Neuronal stem cell (in vitro differentiated cells): ENCODE measurements around the gene QRICH2.

ENCODE experiments used
- DNase-seq: peaks from one replicate; pipeline ENCODE4 v3.0.0-alpha.2; 2013; ENCODE audit warnings: low spot score
- H2AFZ ChIP-seq: one replicate; pipeline ENCODE4 v1.6.1; 2013; ENCODE audit warnings: mild to moderate bottlenecking, low read length, inconsistent platforms
- H2AK5ac ChIP-seq: 2 replicates; pipeline ENCODE4 v1.6.1; 2013; ENCODE audit warnings: low read depth, mild to moderate bottlenecking, inconsistent platforms, low read length, moderate library complexity, mixed read lengths
- H2BK120ac ChIP-seq: 2 replicates; pipeline ENCODE4 v1.6.1; 2013; ENCODE audit warnings: low read depth, mild to moderate bottlenecking, inconsistent platforms, low read length, moderate library complexity, mixed read lengths
- H2BK12ac ChIP-seq: one replicate; pipeline ENCODE4 v1.6.1; 2013; ENCODE audit warnings: low read length, inconsistent platforms
- H2BK15ac ChIP-seq: 2 replicates; pipeline ENCODE4 v1.6.1; 2013; ENCODE audit warnings: mild to moderate bottlenecking, low read length, inconsistent platforms, mixed read lengths
- H2BK5ac ChIP-seq: one replicate; pipeline ENCODE4 v1.6.1; 2013; ENCODE audit warnings: inconsistent platforms, mild to moderate bottlenecking, low read length, moderate library complexity
- H3K14ac ChIP-seq: one replicate; pipeline ENCODE4 v1.6.1; 2013; ENCODE audit warnings: low read length, inconsistent platforms
- H3K18ac ChIP-seq: 2 replicates; pipeline ENCODE4 v1.6.1; 2013; ENCODE audit warnings: low read length, inconsistent platforms
- H3K23ac ChIP-seq: 2 replicates; pipeline ENCODE4 v1.6.1; 2013; ENCODE audit warnings: low read depth, mild to moderate bottlenecking, mixed read lengths, low read length, inconsistent platforms; ENCODE audit not compliant: poor library complexity
- H3K27ac ChIP-seq: replicated peaks from 3 replicates; pipeline ENCODE4 v1.5.1; 2013; ENCODE audit warnings: low read length, inconsistent platforms
- H3K27me3 ChIP-seq, 3 experiments: 2 replicates each; pipeline ENCODE4 v1.6.1; 2013; ENCODE audit warnings: low read length in 3 of 3, mild to moderate bottlenecking in 2 of 3, inconsistent platforms in 1 of 3, low read depth in 1 of 3, mixed read lengths in 1 of 3, moderate library complexity in 1 of 3; ENCODE audit not compliant: control insufficient read depth in 3 of 3, insufficient read depth in 3 of 3
- H3K36me3 ChIP-seq, 2 donors: replicated peaks in 1 of 2; 2 replicates each; pipeline ENCODE4 v1.6.1; 2013; ENCODE audit warnings: low read length in 2 of 2; ENCODE audit not compliant: control insufficient read depth in 2 of 2, insufficient read depth in 2 of 2
- H3K4ac ChIP-seq: 2 replicates; pipeline ENCODE4 v1.6.1; 2013; ENCODE audit warnings: inconsistent platforms, mild to moderate bottlenecking, low read length, moderate library complexity
- H3K4me1 ChIP-seq, 2 donors: 1 replicate in 1 of 2; 2 replicates in 1 of 2; pipeline ENCODE4 v1.6.1; 2013; ENCODE audit warnings: low read length in 2 of 2, low read depth in 1 of 2; ENCODE audit not compliant: control insufficient read depth in 2 of 2, insufficient read depth in 1 of 2
- H3K4me2 ChIP-seq: one replicate; pipeline ENCODE4 v1.6.1; 2013; ENCODE audit warnings: mild to moderate bottlenecking, low read length, inconsistent platforms; ENCODE audit not compliant: insufficient read depth, poor library complexity, severe bottlenecking
- H3K4me3 ChIP-seq, 2 donors: 2 replicates each; pipeline ENCODE4 v1.5.1; 2013; ENCODE audit warnings: low read length in 2 of 2, mild to moderate bottlenecking in 2 of 2, inconsistent platforms in 1 of 2, moderate library complexity in 1 of 2
- H3K79me1 ChIP-seq: one replicate; pipeline ENCODE4 v1.6.1; 2013; ENCODE audit warnings: low read depth, mild to moderate bottlenecking, inconsistent platforms, low read length, moderate library complexity
- H3K9ac ChIP-seq: one replicate; pipeline ENCODE4 v1.6.1; 2013; ENCODE audit warnings: mild to moderate bottlenecking, low read depth, low read length, inconsistent platforms; ENCODE audit not compliant: poor library complexity
- H3K9me3 ChIP-seq, 2 donors: replicated peaks in 1 of 2; 2 replicates each; pipeline versions ENCODE3 to v1.6.1; 2013; ENCODE audit warnings: low read length in 2 of 2, mild to moderate bottlenecking in 2 of 2, inconsistent platforms in 1 of 2, low read depth in 1 of 2, mixed read lengths in 1 of 2, moderate library complexity in 1 of 2; ENCODE audit not compliant: control insufficient read depth in 2 of 2, insufficient read depth in 1 of 2
- H4K8ac ChIP-seq: one replicate; pipeline ENCODE4 v1.6.1; 2013; ENCODE audit warnings: low read depth, mild to moderate bottlenecking, inconsistent platforms, low read length, moderate library complexity
- H4K91ac ChIP-seq: one replicate; pipeline ENCODE4 v1.6.1; 2013; ENCODE audit warnings: low read length, low read depth, mild to moderate bottlenecking, inconsistent platforms; ENCODE audit not compliant: poor library complexity
- WGBS, 2 donors: extraction: QIAGEN DNeasy Blood & Tissue Kit; methylation state at CpG; one replicate each; pipeline ENCODE4 v1.1.7; 2013; ENCODE audit warnings: missing lambda C conversion rate in 2 of 2, mixed read lengths in 1 of 2; ENCODE audit not compliant: insufficient read length in 2 of 2, insufficient replicate concordance in 1 of 2; ENCODE audit errors: extremely low coverage in 2 of 2; 5-methylcytosine and 5-hydroxymethylcytosine counted together

Gene QRICH2

GRCh38 chr17:76329664-76330063 is 21.6 kb upstream of the QRICH2 start:
- no peaks in the 10 kb centered on the region for H3K79me1 ChIP-seq
- H3K4ac ChIP-seq = no peak overlapping the region
- H3K27ac ChIP-seq = no peak overlapping the region
- H3K36me3 ChIP-seq = peaks cover 18 to 76% of the 10 kb centered on the region in 2 donors
- no peak overlapping the region for H3K4me3 ChIP-seq
- H3K4me2 ChIP-seq = no peak overlapping the region
- DNase-seq = no peak
- H2BK15ac ChIP-seq = no peak overlapping the region
- no peak overlapping the region for H2AK5ac ChIP-seq
- H4K91ac ChIP-seq = no peak overlapping the region
- no peaks in the 10 kb centered on the region for H3K27me3 ChIP-seq
- no peaks in the 10 kb centered on the region for H3K9me3 ChIP-seq
- peaks cover 0 to 4% of the 10 kb centered on the region in 2 donors for H3K4me1 ChIP-seq
- H2BK12ac ChIP-seq = no peak overlapping the region
- H3K14ac ChIP-seq = no peak overlapping the region
- no peak overlapping the region for H2AFZ ChIP-seq
- no peak overlapping the region for H3K9ac ChIP-seq
- no peak overlapping the region for H4K8ac ChIP-seq
- H3K18ac ChIP-seq = no peak overlapping the region
- H2BK5ac ChIP-seq = no peak overlapping the region
- H2BK120ac ChIP-seq = no peak overlapping the region
- no peak overlapping the region for H3K23ac ChIP-seq
- WGBS, 2 donors = no CpG with 5 or more reads among the region's 8 CpGs

GRCh38 chr17:76327696-76328095 is 19.6 kb upstream of the QRICH2 start:
- Histone ChIP-seq H3K27ac (no peak overlapping the region), H3K79me1 (no peaks in the 10 kb centered on the region), H3K4ac (no peak overlapping the region), H3K14ac (no peak overlapping the region), H3K23ac (no peak overlapping the region), H2BK15ac (no peak overlapping the region), H4K8ac (no peak overlapping the region), H3K9ac (no peak overlapping the region), H2AFZ (no peak overlapping the region), H3K36me3 (peaks cover 18 to 90% of the 10 kb centered on the region in 2 donors), H3K18ac (no peak overlapping the region), H3K4me3 (no peak overlapping the region), H2BK12ac (no peak overlapping the region), H3K4me2 (no peak overlapping the region), H2AK5ac (no peak overlapping the region), H3K4me1 (no peaks in the 10 kb centered on the region), H2BK5ac (no peak overlapping the region), H4K91ac (no peak overlapping the region), H2BK120ac (no peak overlapping the region), H3K9me3 (no peaks in the 10 kb centered on the region), H3K27me3 (no peaks in the 10 kb centered on the region)
- no peak for DNase-seq
- WGBS, 2 donors = no CpG with 5 or more reads among the region's 6 CpGs

DNA sequence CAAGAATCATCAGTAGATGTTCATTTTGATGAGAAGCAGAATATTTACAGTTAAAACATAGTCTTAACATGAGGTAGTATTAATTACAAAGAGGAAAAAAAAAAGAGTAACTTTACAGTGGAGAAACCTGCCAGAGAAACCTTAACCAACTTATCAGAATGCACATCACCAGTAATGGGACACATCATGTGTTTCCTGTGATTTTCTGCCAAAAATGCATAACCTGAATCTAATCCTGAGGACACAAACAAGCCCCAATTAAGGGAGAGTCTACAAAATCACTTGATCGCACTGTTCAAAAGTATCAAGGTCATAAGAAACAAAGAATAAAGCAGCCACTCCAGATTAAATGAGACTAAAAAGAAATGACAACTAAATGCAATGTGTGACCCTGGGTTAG is 18.2 kb upstream of the QRICH2 start:
- no CpG with 5 or more reads among the region's 1 CpG for WGBS, 2 donors
- H3K79me1 ChIP-seq = no peaks in the 10 kb centered on the region
- H3K36me3 ChIP-seq = peaks cover 15 to 90% of the 10 kb centered on the region in 2 donors

GRCh38 chr17:76318586-76318985 is 10.5 kb upstream of the QRICH2 start:
- H3K23ac ChIP-seq = no peak overlapping the region
- H3K18ac ChIP-seq = no peak overlapping the region
- no peaks in the 10 kb centered on the region for H3K9me3 ChIP-seq
- H4K91ac ChIP-seq = no peak overlapping the region
- H3K4me3 ChIP-seq = no peak overlapping the region
- H3K27ac ChIP-seq = no peak overlapping the region
- no peak overlapping the region for H2BK15ac ChIP-seq
- no peaks in the 10 kb centered on the region for H3K79me1 ChIP-seq
- no peak overlapping the region for H2AFZ ChIP-seq
- no peak overlapping the region for H2BK12ac ChIP-seq
- H3K9ac ChIP-seq = no peak overlapping the region
- H2AK5ac ChIP-seq = no peak overlapping the region
- H3K4me1 ChIP-seq = no peaks in the 10 kb centered on the region
- H3K27me3 ChIP-seq = no peaks in the 10 kb centered on the region
- WGBS, 2 donors = 100% methylated on average over 1 of the region's 3 CpGs; no CpG with 5 or more reads in 1 of the 2 donors
- H3K14ac ChIP-seq = no peak overlapping the region
- H3K36me3 ChIP-seq = peaks cover 8 to 80% of the 10 kb centered on the region in 2 donors
- no peak overlapping the region for H2BK5ac ChIP-seq
- no peak overlapping the region for H2BK120ac ChIP-seq
- no peak for DNase-seq
- H3K4me2 ChIP-seq = no peak overlapping the region
- no peak overlapping the region for H4K8ac ChIP-seq
- H3K4ac ChIP-seq = no peak overlapping the region

More for the DNA sequence above, 18.2 kb upstream of the QRICH2 start:
- Histone ChIP-seq H2BK12ac (no peak overlapping the region), H2BK120ac (no peak overlapping the region), H3K27me3 (no peaks in the 10 kb centered on the region), H3K23ac (no peak overlapping the region), H3K4me3 (no peak overlapping the region), H3K18ac (no peak overlapping the region), H2BK5ac (no peak overlapping the region), H3K9me3 (no peaks in the 10 kb centered on the region), H3K14ac (no peak overlapping the region), H3K4ac (no peak overlapping the region), H4K91ac (no peak overlapping the region), H3K9ac (no peak overlapping the region), H3K4me2 (no peak overlapping the region), H3K4me1 (no peaks in the 10 kb centered on the region), H2AFZ (no peak overlapping the region), H3K27ac (no peak overlapping the region), H2AK5ac (no peak overlapping the region), H4K8ac (no peak overlapping the region), H2BK15ac (no peak overlapping the region)
- DNase-seq = no peak
